ENCODE data around the gene SEMA3E. TPM values are rescaled to one million over a fixed set of nuclear protein-coding genes. Genes with fewer than 3 reads are reported as not detected.

SEMA3E gene
- total RNA-seq, 1 experiment from 2014 or later: 2.5 TPM

DNA sequence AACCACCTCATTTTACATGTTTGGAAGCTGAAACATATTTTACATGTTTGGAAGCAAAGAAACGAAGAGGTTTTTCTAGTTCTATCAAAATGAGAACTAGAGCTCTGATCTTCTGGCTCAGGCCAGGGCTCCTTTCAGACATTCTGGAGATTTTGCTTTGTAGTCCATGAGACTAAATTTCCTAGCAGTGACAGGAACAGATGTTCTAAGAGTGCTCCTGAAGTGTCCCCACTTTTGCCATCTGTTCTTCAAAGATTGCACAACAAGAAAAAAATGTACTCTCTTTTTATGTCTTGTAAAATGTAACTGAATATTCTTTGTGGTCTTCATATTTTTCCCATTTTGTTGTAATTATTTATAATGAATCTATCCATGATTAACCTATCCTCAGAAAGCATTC, 289.8 kb downstream of the SEMA3E start:
- no peak for DNase-seq (ENCODE audit: low spot score)
- Mint-ChIP-seq H3K27ac (no peak overlapping the region), H3K4me3 (no peak overlapping the region), H3K4me1 (no peaks in the 10 kb centered on the region), H3K36me3 (no peaks in the 10 kb centered on the region), H3K9me3 (no peaks in the 10 kb centered on the region), H3K27me3 (ENCODE audit: low read depth) (no peaks in the 10 kb centered on the region; the same call in 1 of the 2 replicates)
- no peak for TF ChIP-seq ZNF263 (CRISPR knock-in tag; IDR thresholded peaks at IDR 0.05; ENCODE audit: low read depth)
- TF ChIP-seq MYBL2 (CRISPR knock-in tag; IDR thresholded peaks at IDR 0.05): no peak
- TF ChIP-seq, protein P1, sequence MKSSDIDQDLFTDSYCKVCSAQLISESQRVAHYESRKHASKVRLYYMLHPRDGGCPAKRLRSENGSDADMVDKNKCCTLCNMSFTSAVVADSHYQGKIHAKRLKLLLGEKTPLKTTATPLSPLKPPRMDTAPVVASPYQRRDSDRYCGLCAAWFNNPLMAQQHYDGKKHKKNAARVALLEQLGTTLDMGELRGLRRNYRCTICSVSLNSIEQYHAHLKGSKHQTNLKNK (CRISPR knock-in tag; IDR thresholded peaks at IDR 0.05): no peak
- no peak for TF ChIP-seq EMX1 (CRISPR knock-in tag; IDR thresholded peaks at IDR 0.05)
- no peak for TF ChIP-seq ZNF671 (CRISPR knock-in tag; IDR thresholded peaks at IDR 0.05)
- no peak for TF ChIP-seq SOX15 (CRISPR knock-in tag; IDR thresholded peaks at IDR 0.05)
- TF ChIP-seq SP1 (CRISPR knock-in tag; conservative IDR thresholded peaks at IDR 0.05): no peak
- TF ChIP-seq, protein P2, sequence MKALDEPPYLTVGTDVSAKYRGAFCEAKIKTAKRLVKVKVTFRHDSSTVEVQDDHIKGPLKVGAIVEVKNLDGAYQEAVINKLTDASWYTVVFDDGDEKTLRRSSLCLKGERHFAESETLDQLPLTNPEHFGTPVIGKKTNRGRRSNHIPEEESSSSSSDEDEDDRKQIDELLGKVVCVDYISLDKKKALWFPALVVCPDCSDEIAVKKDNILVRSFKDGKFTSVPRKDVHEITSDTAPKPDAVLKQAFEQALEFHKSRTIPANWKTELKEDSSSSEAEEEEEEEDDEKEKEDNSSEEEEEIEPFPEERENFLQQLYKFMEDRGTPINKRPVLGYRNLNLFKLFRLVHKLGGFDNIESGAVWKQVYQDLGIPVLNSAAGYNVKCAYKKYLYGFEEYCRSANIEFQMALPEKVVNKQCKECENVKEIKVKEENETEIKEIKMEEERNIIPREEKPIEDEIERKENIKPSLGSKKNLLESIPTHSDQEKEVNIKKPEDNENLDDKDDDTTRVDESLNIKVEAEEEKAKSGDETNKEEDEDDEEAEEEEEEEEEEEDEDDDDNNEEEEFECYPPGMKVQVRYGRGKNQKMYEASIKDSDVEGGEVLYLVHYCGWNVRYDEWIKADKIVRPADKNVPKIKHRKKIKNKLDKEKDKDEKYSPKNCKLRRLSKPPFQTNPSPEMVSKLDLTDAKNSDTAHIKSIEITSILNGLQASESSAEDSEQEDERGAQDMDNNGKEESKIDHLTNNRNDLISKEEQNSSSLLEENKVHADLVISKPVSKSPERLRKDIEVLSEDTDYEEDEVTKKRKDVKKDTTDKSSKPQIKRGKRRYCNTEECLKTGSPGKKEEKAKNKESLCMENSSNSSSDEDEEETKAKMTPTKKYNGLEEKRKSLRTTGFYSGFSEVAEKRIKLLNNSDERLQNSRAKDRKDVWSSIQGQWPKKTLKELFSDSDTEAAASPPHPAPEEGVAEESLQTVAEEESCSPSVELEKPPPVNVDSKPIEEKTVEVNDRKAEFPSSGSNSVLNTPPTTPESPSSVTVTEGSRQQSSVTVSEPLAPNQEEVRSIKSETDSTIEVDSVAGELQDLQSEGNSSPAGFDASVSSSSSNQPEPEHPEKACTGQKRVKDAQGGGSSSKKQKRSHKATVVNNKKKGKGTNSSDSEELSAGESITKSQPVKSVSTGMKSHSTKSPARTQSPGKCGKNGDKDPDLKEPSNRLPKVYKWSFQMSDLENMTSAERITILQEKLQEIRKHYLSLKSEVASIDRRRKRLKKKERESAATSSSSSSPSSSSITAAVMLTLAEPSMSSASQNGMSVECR (CRISPR knock-in tag; IDR thresholded peaks at IDR 0.05; ENCODE audit: borderline replicate concordance): no peak
- CTCF ChIA-PET: no interaction called here
- no peak for ATAC-seq
- POLR2A ChIA-PET: no interaction called here

DNA sequence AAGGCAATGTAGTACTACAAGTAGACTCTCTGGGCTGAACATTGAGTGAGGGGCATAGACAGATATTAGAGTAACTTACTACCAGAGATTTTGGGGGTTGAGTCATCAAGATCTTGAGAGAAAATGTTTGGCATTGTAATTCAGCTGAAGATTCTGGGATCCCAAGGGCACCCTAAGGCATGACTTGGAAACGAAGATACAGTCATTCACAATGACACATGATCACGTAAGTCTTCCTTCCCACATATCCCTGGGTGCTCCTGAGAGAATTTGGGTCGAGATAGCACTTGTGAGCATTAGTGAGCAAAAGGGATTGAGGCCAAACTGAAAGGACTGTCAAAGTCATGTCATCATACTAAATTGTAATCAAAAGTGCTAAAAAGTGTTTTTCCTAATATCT, 293.8 kb downstream of the SEMA3E start:
- Mint-ChIP-seq H3K9me3 (peaks cover 10% of the 10 kb centered on the region), H3K27me3 (ENCODE audit: low read depth) (no peaks in the 10 kb centered on the region; the same call in 1 of the 2 replicates), H3K4me3 (no peak overlapping the region), H3K4me1 (no peaks in the 10 kb centered on the region), H3K27ac (no peak overlapping the region), H3K36me3 (no peaks in the 10 kb centered on the region)
- POLR2A ChIA-PET: no interaction called here
- CTCF ChIA-PET: no interaction called here
- DNase-seq (ENCODE audit: low spot score) (no peak), ATAC-seq (no peak)
- TF ChIP-seq FOXP1 (CRISPR knock-in tag; IDR thresholded peaks at IDR 0.05; ENCODE audit: borderline replicate concordance) (no peak), RORB (CRISPR knock-in tag; IDR thresholded peaks at IDR 0.05) (no peak), NR3C1 (CRISPR knock-in tag; conservative IDR thresholded peaks at IDR 0.05; ENCODE audit: low read depth) (no peak), KAT7 (CRISPR knock-in tag; IDR thresholded peaks at IDR 0.05; ENCODE audit: borderline replicate concordance) (no peak), ZNF671 (CRISPR knock-in tag; IDR thresholded peaks at IDR 0.05) (no peak), ZNF416 (CRISPR knock-in tag; IDR thresholded peaks at IDR 0.05) (no peak), FOXJ3 (CRISPR knock-in tag; IDR thresholded peaks at IDR 0.05; ENCODE audit: borderline replicate concordance) (no peak)
- TF ChIP-seq, protein P3, sequence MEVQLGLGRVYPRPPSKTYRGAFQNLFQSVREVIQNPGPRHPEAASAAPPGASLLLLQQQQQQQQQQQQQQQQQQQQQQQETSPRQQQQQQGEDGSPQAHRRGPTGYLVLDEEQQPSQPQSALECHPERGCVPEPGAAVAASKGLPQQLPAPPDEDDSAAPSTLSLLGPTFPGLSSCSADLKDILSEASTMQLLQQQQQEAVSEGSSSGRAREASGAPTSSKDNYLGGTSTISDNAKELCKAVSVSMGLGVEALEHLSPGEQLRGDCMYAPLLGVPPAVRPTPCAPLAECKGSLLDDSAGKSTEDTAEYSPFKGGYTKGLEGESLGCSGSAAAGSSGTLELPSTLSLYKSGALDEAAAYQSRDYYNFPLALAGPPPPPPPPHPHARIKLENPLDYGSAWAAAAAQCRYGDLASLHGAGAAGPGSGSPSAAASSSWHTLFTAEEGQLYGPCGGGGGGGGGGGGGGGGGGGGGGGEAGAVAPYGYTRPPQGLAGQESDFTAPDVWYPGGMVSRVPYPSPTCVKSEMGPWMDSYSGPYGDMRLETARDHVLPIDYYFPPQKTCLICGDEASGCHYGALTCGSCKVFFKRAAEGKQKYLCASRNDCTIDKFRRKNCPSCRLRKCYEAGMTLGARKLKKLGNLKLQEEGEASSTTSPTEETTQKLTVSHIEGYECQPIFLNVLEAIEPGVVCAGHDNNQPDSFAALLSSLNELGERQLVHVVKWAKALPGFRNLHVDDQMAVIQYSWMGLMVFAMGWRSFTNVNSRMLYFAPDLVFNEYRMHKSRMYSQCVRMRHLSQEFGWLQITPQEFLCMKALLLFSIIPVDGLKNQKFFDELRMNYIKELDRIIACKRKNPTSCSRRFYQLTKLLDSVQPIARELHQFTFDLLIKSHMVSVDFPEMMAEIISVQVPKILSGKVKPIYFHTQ (CRISPR knock-in tag; IDR thresholded peaks at IDR 0.05): no peak
- TF ChIP-seq, protein P1 (CRISPR knock-in tag; IDR thresholded peaks at IDR 0.05): no peak
- TF ChIP-seq, protein P4, sequence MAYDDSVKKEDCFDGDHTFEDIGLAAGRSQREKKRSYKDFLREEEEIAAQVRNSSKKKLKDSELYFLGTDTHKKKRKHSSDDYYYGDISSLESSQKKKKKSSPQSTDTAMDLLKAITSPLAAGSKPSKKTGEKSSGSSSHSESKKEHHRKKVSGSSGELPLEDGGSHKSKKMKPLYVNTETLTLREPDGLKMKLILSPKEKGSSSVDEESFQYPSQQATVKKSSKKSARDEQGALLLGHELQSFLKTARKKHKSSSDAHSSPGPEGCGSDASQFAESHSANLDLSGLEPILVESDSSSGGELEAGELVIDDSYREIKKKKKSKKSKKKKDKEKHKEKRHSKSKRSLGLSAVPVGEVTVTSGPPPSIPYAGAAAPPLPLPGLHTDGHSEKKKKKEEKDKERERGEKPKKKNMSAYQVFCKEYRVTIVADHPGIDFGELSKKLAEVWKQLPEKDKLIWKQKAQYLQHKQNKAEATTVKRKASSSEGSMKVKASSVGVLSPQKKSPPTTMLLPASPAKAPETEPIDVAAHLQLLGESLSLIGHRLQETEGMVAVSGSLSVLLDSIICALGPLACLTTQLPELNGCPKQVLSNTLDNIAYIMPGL (CRISPR knock-in tag; IDR thresholded peaks at IDR 0.05): no peak
- TF ChIP-seq, protein P5, sequence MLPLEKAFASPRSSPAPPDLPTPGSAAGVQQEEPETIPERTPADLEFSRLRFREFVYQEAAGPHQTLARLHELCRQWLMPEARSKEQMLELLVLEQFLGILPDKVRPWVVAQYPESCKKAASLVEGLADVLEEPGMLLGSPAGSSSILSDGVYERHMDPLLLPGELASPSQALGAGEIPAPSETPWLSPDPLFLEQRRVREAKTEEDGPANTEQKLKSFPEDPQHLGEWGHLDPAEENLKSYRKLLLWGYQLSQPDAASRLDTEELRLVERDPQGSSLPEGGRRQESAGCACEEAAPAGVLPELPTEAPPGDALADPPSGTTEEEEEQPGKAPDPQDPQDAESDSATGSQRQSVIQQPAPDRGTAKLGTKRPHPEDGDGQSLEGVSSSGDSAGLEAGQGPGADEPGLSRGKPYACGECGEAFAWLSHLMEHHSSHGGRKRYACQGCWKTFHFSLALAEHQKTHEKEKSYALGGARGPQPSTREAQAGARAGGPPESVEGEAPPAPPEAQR (CRISPR knock-in tag; IDR thresholded peaks at IDR 0.05): no peak
- TF ChIP-seq, protein P2 (CRISPR knock-in tag; IDR thresholded peaks at IDR 0.05; ENCODE audit: borderline replicate concordance): no peak
- TF ChIP-seq, protein P6, sequence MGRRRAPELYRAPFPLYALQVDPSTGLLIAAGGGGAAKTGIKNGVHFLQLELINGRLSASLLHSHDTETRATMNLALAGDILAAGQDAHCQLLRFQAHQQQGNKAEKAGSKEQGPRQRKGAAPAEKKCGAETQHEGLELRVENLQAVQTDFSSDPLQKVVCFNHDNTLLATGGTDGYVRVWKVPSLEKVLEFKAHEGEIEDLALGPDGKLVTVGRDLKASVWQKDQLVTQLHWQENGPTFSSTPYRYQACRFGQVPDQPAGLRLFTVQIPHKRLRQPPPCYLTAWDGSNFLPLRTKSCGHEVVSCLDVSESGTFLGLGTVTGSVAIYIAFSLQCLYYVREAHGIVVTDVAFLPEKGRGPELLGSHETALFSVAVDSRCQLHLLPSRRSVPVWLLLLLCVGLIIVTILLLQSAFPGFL (CRISPR knock-in tag; IDR thresholded peaks at IDR 0.05; ENCODE audit: borderline replicate concordance): no peak
